ENCODE data around the gene RRN3.

DNA sequence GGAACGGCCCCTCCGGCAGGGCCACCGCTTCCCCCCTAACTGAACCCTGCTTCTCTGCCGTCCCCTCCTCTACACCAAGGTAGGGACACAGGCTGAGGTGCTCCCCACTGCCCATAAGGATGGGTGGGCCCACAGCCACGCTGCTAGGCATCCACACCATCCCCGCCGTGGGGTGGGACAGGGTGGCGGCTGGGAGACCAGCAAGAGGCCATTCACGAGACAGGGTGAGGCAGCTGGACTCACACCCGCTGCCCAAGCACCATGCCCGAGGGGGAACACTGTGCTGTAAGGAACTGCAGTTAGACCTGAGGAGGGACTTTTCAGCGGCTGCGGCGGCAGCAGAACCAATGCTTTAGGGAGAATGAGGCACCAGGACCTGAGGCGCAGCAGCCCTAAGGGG is 47.5 kb upstream of the RRN3 start:
- TF ChIP-seq, protein P1, sequence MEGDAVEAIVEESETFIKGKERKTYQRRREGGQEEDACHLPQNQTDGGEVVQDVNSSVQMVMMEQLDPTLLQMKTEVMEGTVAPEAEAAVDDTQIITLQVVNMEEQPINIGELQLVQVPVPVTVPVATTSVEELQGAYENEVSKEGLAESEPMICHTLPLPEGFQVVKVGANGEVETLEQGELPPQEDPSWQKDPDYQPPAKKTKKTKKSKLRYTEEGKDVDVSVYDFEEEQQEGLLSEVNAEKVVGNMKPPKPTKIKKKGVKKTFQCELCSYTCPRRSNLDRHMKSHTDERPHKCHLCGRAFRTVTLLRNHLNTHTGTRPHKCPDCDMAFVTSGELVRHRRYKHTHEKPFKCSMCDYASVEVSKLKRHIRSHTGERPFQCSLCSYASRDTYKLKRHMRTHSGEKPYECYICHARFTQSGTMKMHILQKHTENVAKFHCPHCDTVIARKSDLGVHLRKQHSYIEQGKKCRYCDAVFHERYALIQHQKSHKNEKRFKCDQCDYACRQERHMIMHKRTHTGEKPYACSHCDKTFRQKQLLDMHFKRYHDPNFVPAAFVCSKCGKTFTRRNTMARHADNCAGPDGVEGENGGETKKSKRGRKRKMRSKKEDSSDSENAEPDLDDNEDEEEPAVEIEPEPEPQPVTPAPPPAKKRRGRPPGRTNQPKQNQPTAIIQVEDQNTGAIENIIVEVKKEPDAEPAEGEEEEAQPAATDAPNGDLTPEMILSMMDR (IDR thresholded peaks at IDR 0.05 in 2 of 3, conservative IDR thresholded peaks at IDR 0.05 in 1 of 3; ENCODE audit: borderline replicate concordance in 1 of 3, insufficient read depth in 1 of 3, low read depth in 2 of 3, low read length in 2 of 3) = no peak
- TF ChIP-seq TCF7L2 (IDR thresholded peaks at IDR 0.05; ENCODE audit: borderline replicate concordance, extremely low read depth, insufficient read depth, insufficient read length) (no peak), POLR2A (IDR thresholded peaks at IDR 0.05; ENCODE audit: borderline replicate concordance, extremely low read depth, insufficient read depth, insufficient read length) (no peak), ELF1 (IDR thresholded peaks at IDR 0.05; ENCODE audit: borderline replicate concordance, low read depth) (no peak)
- TF ChIP-seq, protein P2, sequence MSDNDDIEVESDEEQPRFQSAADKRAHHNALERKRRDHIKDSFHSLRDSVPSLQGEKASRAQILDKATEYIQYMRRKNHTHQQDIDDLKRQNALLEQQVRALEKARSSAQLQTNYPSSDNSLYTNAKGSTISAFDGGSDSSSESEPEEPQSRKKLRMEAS (IDR thresholded peaks at IDR 0.05) = no peak

Measured in HCT116 (cell line).